Measurements from ENCODE around the gene WDR70.

- TF ChIP-seq CTCF (conservative IDR thresholded peaks at IDR 0.05; ENCODE audit: low read depth, low read length) = no peak
- no peak for TF ChIP-seq EZH2 (IDR thresholded peaks at IDR 0.05; ENCODE audit: low read length, unreplicated experiment)
These were observed 4.0 kb upstream of the WDR70 start for GRCh38 chr5:37375091-37375490.
